Endothelial cell (in vitro differentiated cells): ENCODE results near the gene ZIC4. TPM values are rescaled to one million over a fixed set of nuclear protein-coding genes. Genes with fewer than 3 reads are reported as not detected.

Source experiments
- DNase-seq: peaks from one replicate; pipeline ENCODE4 v3.0.0; 2021; ENCODE audit warnings: low spot score
- H3K27ac Mint-ChIP-seq: one replicate; pipeline ENCODE4 v1.8.0; 2021; ENCODE audit warnings: mixed read lengths, inconsistent platforms; ENCODE audit not compliant: unreplicated experiment
- H3K27me3 Mint-ChIP-seq: one replicate; pipeline ENCODE4 v1.8.0; 2021; ENCODE audit warnings: mild to moderate bottlenecking, moderate library complexity, mixed read lengths, inconsistent platforms; ENCODE audit not compliant: unreplicated experiment
- H3K36me3 Mint-ChIP-seq: one replicate; pipeline ENCODE4 v1.8.0; 2021; ENCODE audit warnings: mild to moderate bottlenecking, low read depth, mixed read lengths, inconsistent platforms; ENCODE audit not compliant: unreplicated experiment
- H3K4me1 Mint-ChIP-seq: one replicate; pipeline ENCODE4 v1.8.0; 2021; ENCODE audit warnings: mild to moderate bottlenecking, mixed read lengths, inconsistent platforms; ENCODE audit not compliant: unreplicated experiment
- H3K4me3 Mint-ChIP-seq: one replicate; pipeline ENCODE4 v1.8.0; 2021; ENCODE audit warnings: mild to moderate bottlenecking, mixed read lengths, inconsistent platforms; ENCODE audit not compliant: unreplicated experiment
- H3K9me3 Mint-ChIP-seq: one replicate; pipeline ENCODE4 v1.8.0; 2021; ENCODE audit warnings: mixed read lengths, inconsistent platforms; ENCODE audit not compliant: unreplicated experiment
- CTCF ChIP-seq: fragments of 200-600 bp; sonication (generic); IDR thresholded peaks from one replicate; pipeline ENCODE4 v1.5.0; 2021; ENCODE audit warnings: antibody characterized with exemption; ENCODE audit not compliant: unreplicated experiment
- total RNA-seq: library from RNA; stranded (reverse); fragmentation: NEBNext Ultra II Directional; extraction: Animal tissue kit (Norgen Biotek cat#: 25700); gene quantifications from one replicate; pipeline ENCODE4 v1.2.1, GENCODE V29; 2021; ENCODE audit not compliant: unreplicated experiment

ZIC4 gene
- total RNA-seq, 1 donor from 2014 or later: 2.2 TPM

- H3K27ac Mint-ChIP-seq: peak overlapping the region; percentile 7
- no peak for TF ChIP-seq CTCF
- H3K4me3 Mint-ChIP-seq: peak overlapping the region; percentile 79
- H3K4me1 Mint-ChIP-seq: peaks cover 48% of the 10 kb centered on the region
- no peak for DNase-seq
- no peaks in the 10 kb centered on the region for H3K9me3 Mint-ChIP-seq
- no peaks in the 10 kb centered on the region for H3K36me3 Mint-ChIP-seq
- H3K27me3 Mint-ChIP-seq: peaks cover 57% of the 10 kb centered on the region
Observed at GRCh38 chr3:147411815-147412241, 5.5 kb upstream of the ZIC4 start.

GRCh38 chr3:147411238-147411814 lies 5.0 kb upstream of the ZIC4 start:
- Mint-ChIP-seq H3K9me3 (no peaks in the 10 kb centered on the region), H3K27ac (peak overlapping the region; percentile 7), H3K4me1 (peaks cover 51% of the 10 kb centered on the region), H3K27me3 (peaks cover 61% of the 10 kb centered on the region), H3K36me3 (no peaks in the 10 kb centered on the region), H3K4me3 (peak overlapping the region; percentile 79)
- no peak for DNase-seq
- no peak for TF ChIP-seq CTCF

GRCh38 chr3:147410526-147411237 lies 4.3 kb upstream of the ZIC4 start:
- H3K36me3 Mint-ChIP-seq: no peaks in the 10 kb centered on the region
- no peak overlapping the region for H3K27ac Mint-ChIP-seq
- DNase-seq: no peak
- peaks cover 63% of the 10 kb centered on the region for H3K27me3 Mint-ChIP-seq
- peak overlapping the region; percentile 79 for H3K4me3 Mint-ChIP-seq
- no peaks in the 10 kb centered on the region for H3K9me3 Mint-ChIP-seq
- peaks cover 51% of the 10 kb centered on the region for H3K4me1 Mint-ChIP-seq
- TF ChIP-seq CTCF: no peak

- Mint-ChIP-seq H3K4me3 (no peak overlapping the region), H3K4me1 (peaks cover 55% of the 10 kb centered on the region), H3K27ac (no peak overlapping the region), H3K27me3 (peaks cover 60% of the 10 kb centered on the region), H3K36me3 (no peaks in the 10 kb centered on the region), H3K9me3 (no peaks in the 10 kb centered on the region)
- no peak for DNase-seq
- TF ChIP-seq CTCF: no peak
Observed at GRCh38 chr3:147410116-147410525, 3.8 kb upstream of the ZIC4 start.
